MCF 10A (cell line): ENCODE results near the gene KLHL41. TPM values are rescaled to one million over a fixed set of nuclear protein-coding genes. Genes with fewer than 3 reads are reported as not detected.
A peak's percentile ranks its signal among the peaks of the same experiment; 100 is the strongest.
"Not testable (repeated sequence)": the region's sequence is repeated elsewhere in the genome, so short reads cannot be mapped to it uniquely, and the experiment has no call there.

Source experiments
- BruUV-seq: library from RNA; stranded (reverse); fragments of 400-500 nt; replicated peaks from 2 replicates; lab custom pipeline; 2021; lab: Mats Ljungman, UMichigan
- CTCF ChIA-PET: fragments of 300-600 bp; sonication (Branson Sonifier 250); formaldehyde crosslinking; extraction: SDS; loops from one replicate; lab custom pipeline; 2021; ENCODE audit warnings: antibody characterized with exemption, inconsistent platforms; lab: Yijun Ruan, JAX
- POLR2A ChIA-PET: fragments of 300-600, 350-650 bp; sonication (Branson Sonifier 250); formaldehyde crosslinking; extraction: SDS; loops from one replicate; lab custom pipeline; 2020; ENCODE audit warnings: antibody characterized with exemption, inconsistent platforms; lab: Yijun Ruan, JAX
- DNase-seq: peaks from one replicate; pipeline ENCODE4 v3.0.0-alpha.2; 2018; ENCODE audit not compliant: unreplicated experiment
- H3K27ac Mint-ChIP-seq: one replicate; pipeline ENCODE4 v1.8.0; 2022; ENCODE audit warnings: mild to moderate bottlenecking, low read depth, mixed read lengths; ENCODE audit not compliant: unreplicated experiment
- H3K27me3 Mint-ChIP-seq: one replicate; pipeline ENCODE4 v1.8.0; 2022; ENCODE audit warnings: mixed read lengths; ENCODE audit not compliant: insufficient read depth, unreplicated experiment
- H3K36me3 Mint-ChIP-seq: one replicate; pipeline ENCODE4 v1.8.0; 2022; ENCODE audit warnings: mild to moderate bottlenecking, moderate library complexity, mixed read lengths; ENCODE audit not compliant: insufficient read depth, unreplicated experiment
- H3K4me1 Mint-ChIP-seq: one replicate; pipeline ENCODE4 v1.8.0; 2022; ENCODE audit warnings: mixed read lengths; ENCODE audit not compliant: insufficient read depth, unreplicated experiment
- H3K4me3 Mint-ChIP-seq: one replicate; pipeline ENCODE4 v1.8.0; 2022; ENCODE audit warnings: mild to moderate bottlenecking, moderate library complexity, mixed read lengths; ENCODE audit not compliant: unreplicated experiment
- H3K9me3 Mint-ChIP-seq: one replicate; pipeline ENCODE4 v1.8.0; 2022; ENCODE audit warnings: mixed read lengths; ENCODE audit not compliant: unreplicated experiment
- CTCF ChIP-seq: fragments of 200-600 bp; IDR thresholded peaks from one replicate; pipeline ENCODE4 v1.8.0; 2022; ENCODE audit warnings: antibody characterized with exemption, mild to moderate bottlenecking; ENCODE audit not compliant: unreplicated experiment
- intact Hi-C: fragments of 100-400 bp; cut with micrococcal nuclease; formaldehyde crosslinking; loops from 2 replicates; pipeline ENCODE4 v1.14.1; 2022
- total RNA-seq: library from RNA; stranded (reverse); gene quantifications from 2 replicates; pipeline ENCODE4 v1.2.3, GENCODE V29; 2022

The KLHL41 gene
- total RNA-seq, 1 experiment from 2014 or later: 0.35 TPM

DNA sequence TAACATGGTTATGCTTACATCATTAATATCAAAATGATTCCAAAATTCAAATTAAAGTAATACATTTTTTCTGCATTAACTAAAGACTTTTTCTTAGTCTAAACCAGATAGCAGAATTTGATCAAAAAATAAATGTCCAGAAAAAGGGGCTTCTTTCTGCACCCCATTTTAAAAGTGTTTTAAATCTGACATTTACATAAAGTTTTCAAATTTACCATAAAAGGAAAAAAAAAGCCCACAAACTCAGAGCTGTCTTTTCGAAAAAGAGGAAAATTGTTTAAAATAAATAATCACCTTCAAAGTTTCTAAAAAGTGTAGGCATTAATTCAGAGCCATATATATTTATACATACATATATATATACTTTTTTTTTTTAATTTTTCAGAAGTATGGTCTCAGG is 62.7 kb downstream of the KLHL41 start:
- H3K4me1 Mint-ChIP-seq: peaks cover 18% of the 10 kb centered on the region
- POLR2A ChIA-PET: interaction anchor here (1.4 to 4.1 kb wide), 6 partner anchors 9 to 256 kb away, joined by 5 to 80 read pairs (median 10); partner anchors contain the start of genes METTL5, PPIG and UBR3
- CTCF ChIA-PET: interaction anchor here (0.7 kb wide), 3 partner anchors 15 to 99 kb away, joined by 3 to 4 read pairs (median 4); no protein-coding TSS in a partner anchor
- peak overlapping the region; percentile 96 for H3K4me3 Mint-ChIP-seq
- no peaks in the 10 kb centered on the region for H3K36me3 Mint-ChIP-seq
- no peak for TF ChIP-seq CTCF
- H3K27me3 Mint-ChIP-seq: no peaks in the 10 kb centered on the region
- no peak for DNase-seq
- intact Hi-C loops: no loop called here
- no TSS peak for BruUV-seq
- H3K9me3 Mint-ChIP-seq: no peaks in the 10 kb centered on the region
- no peak overlapping the region for H3K27ac Mint-ChIP-seq

- intact Hi-C loops: loop anchor here (1.0 kb wide), 1 partner anchor 12 kb away; the partner anchor contains the start of gene PPIG
- Mint-ChIP-seq H3K4me3 (peak overlapping the region; percentile 96), H3K4me1 (peaks cover 14% of the 10 kb centered on the region), H3K36me3 (no peaks in the 10 kb centered on the region), H3K27ac (peak overlapping the region; percentile 74), H3K9me3 (no peaks in the 10 kb centered on the region), H3K27me3 (no peaks in the 10 kb centered on the region)
- TF ChIP-seq CTCF: no peak
- no peak for DNase-seq
- BruUV-seq: no TSS peak
- CTCF ChIA-PET: interaction anchor here (0.5 to 1.0 kb wide), 5 partner anchors 10 to 356 kb away, joined by 3 to 5 read pairs (median 4); no protein-coding TSS in a partner anchor
- POLR2A ChIA-PET: interaction anchor here (0.6 to 4.1 kb wide), 12 partner anchors 9 to 255 kb away, joined by 3 to 80 read pairs (median 5); partner anchors contain the start of genes KLHL41, METTL5, PPIG and SSB
Observed at GRCh38 chr2:169572821-169573159, 63.3 kb downstream of the KLHL41 start.

GRCh38 chr2:169573160-169573973 is 63.9 kb downstream of the KLHL41 start, which contains the start of gene FASTKD1:
Gene FASTKD1, minus strand, starts transcription at chr2:169573865. Its CDS starts 1,836 bp downstream, at chr2:169572029.
- H3K27ac Mint-ChIP-seq: peak within 1 kb of the TSS; percentile 74
- ChIA-PET POLR2A (interaction anchor here (0.6 to 4.1 kb wide), 13 partner anchors 8 to 254 kb away, joined by 3 to 80 read pairs (median 5); partner anchors contain the start of genes KLHL41, METTL5, PPIG and SSB), CTCF (interaction anchor here (0.5 to 1.0 kb wide), 5 partner anchors 9 to 355 kb away, joined by 3 to 5 read pairs (median 4); no protein-coding TSS in a partner anchor)
- H3K4me1 Mint-ChIP-seq: peaks cover 8% of the 10 kb centered on the region
- H3K9me3 Mint-ChIP-seq: no peaks in the 10 kb centered on the region
- TF ChIP-seq CTCF: no peak
- intact Hi-C loops: loop anchor here (1.0 kb wide), 1 partner anchor 11 kb away; the partner anchor contains the start of gene PPIG
- no peaks in the 10 kb centered on the region for H3K36me3 Mint-ChIP-seq
- BruUV-seq: TSS peak; percentile 70
- H3K4me3 Mint-ChIP-seq: peak within 1 kb of the TSS; percentile 96
- no peaks in the 10 kb centered on the region for H3K27me3 Mint-ChIP-seq
- DNase-seq: peak; percentile 95

DNA sequence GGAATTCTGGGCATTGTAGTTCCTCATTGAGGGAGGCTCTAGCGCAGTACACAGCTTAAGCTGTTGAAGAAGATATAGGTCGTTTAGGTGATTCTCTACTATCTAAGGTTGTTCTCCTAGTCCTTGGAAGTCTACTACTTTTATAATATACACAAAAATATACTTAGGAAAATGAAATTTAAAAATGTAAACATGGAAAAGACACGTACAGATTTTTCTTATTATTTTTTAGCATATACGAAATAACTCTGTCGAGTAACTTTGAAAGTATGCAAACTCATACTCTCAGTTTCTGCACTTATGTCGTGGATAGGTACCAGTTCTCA is 64.4 kb downstream of the KLHL41 start:
- H3K27ac Mint-ChIP-seq: peak overlapping the region; percentile 74
- peaks cover 8% of the 10 kb centered on the region for H3K4me1 Mint-ChIP-seq
- no peaks in the 10 kb centered on the region for H3K27me3 Mint-ChIP-seq
- H3K4me3 Mint-ChIP-seq: peak overlapping the region; percentile 96
- no TSS peak for BruUV-seq
- TF ChIP-seq CTCF: no peak
- POLR2A ChIA-PET: interaction anchor here (0.8 to 4.1 kb wide), 8 partner anchors 11 to 254 kb away, joined by 3 to 80 read pairs (median 8); partner anchors contain the start of genes KLHL41, PPIG, SSB and UBR3
- no peak for DNase-seq
- CTCF ChIA-PET: interaction anchor here (0.6 kb wide), 1 partner anchor 267 kb away, joined by 4 read pairs; no protein-coding TSS in a partner anchor
- H3K9me3 Mint-ChIP-seq: no peaks in the 10 kb centered on the region
- intact Hi-C loops: loop anchor here (1.0 kb wide), 1 partner anchor 10 kb away; the partner anchor contains the start of gene PPIG
- no peaks in the 10 kb centered on the region for H3K36me3 Mint-ChIP-seq

GRCh38 chr2:169574539-169574938 is 65.0 kb downstream of the KLHL41 start:
- H3K9me3 Mint-ChIP-seq, CTCF ChIA-PET, H3K4me1 Mint-ChIP-seq, H3K4me3 Mint-ChIP-seq, DNase-seq, H3K36me3 Mint-ChIP-seq, H3K27ac Mint-ChIP-seq, H3K27me3 Mint-ChIP-seq, intact Hi-C loops, BruUV-seq: not testable (repeated sequence)
- POLR2A ChIA-PET: interaction anchor here (1.2 to 4.1 kb wide), 4 partner anchors 10 to 253 kb away, joined by 3 to 80 read pairs (median 13); partner anchors contain the start of genes PPIG, SSB and UBR3
